Vagina (tissue), 2 donors: ENCODE data around the gene VPS72. TPM values are rescaled to one million over a fixed set of nuclear protein-coding genes. Genes with fewer than 3 reads are reported as not detected.
"Not testable (repeated sequence)": the region's sequence is repeated elsewhere in the genome, so short reads cannot be mapped to it uniquely, and the experiment has no call there.

ENCODE experiments used
- DNase-seq, 2 donors: peaks; one replicate each; pipeline ENCODE4 v3.0.0-alpha.2; 2017; ENCODE audit errors: extremely low spot score in 2 of 2
- H3K27ac ChIP-seq: fragments of 200-600 bp; sonication (generic); one replicate; pipeline ENCODE4 v1.5.1; 2019
- H3K27me3 ChIP-seq: fragments of 200-600 bp; sonication (generic); one replicate; pipeline ENCODE4 v1.5.1; 2019
- H3K36me3 ChIP-seq, 2 donors: fragments of 200-600 bp; sonication (generic); one replicate each; pipeline ENCODE4 v1.5.1; 2017 to 2019
- H3K4me1 ChIP-seq: fragments of 200-600 bp; sonication (generic); one replicate; pipeline ENCODE4 v1.5.1; 2019
- H3K4me3 ChIP-seq, 2 donors: fragments of 200-600 bp; sonication (generic); 1 replicate in 1 of 2; 2 replicates in 1 of 2; pipeline ENCODE4 v1.5.1; 2016 to 2019
- H3K9me3 ChIP-seq: fragments of 200-600 bp; sonication (generic); one replicate; pipeline ENCODE4 v1.5.1; 2019
- POLR2A ChIP-seq, 2 donors: fragments of 450-650 bp; IDR thresholded peaks; one replicate each; pipeline ENCODE4 v1.6.1; 2017; ENCODE audit warnings: antibody characterized with exemption in 2 of 2, mild to moderate bottlenecking in 2 of 2, moderate library complexity in 2 of 2
- POLR2AphosphoS5 ChIP-seq, 2 donors: sonication (generic); formaldehyde crosslinking; IDR thresholded peaks; one replicate each; pipeline ENCODE4 v1.9.0; 2017; ENCODE audit warnings: antibody characterized with exemption in 2 of 2, mild to moderate bottlenecking in 2 of 2, low read depth in 1 of 2; ENCODE audit not compliant: insufficient read depth in 1 of 2
- intact Hi-C: fragments of 100-400 bp; cut with DNase I; formaldehyde crosslinking; loops from one replicate; pipeline ENCODE4 v1.15.1; 2023
- total RNA-seq: library from RNA; depleted of rRNA; stranded (reverse); fragments of >200 nt; gene quantifications from one replicate; pipeline ENCODE4 v1.2.3, GENCODE V29; 2016
- TF ChIP-seq, protein P1 (sequence below), 3 experiments: fragments of 450-650 bp in 2 of 3; fragments of 200-600 bp in 1 of 3; sonication (generic) in 1 of 3; IDR thresholded peaks; one replicate each; pipeline ENCODE4 v1.5.1; 2017 to 2019; ENCODE audit warnings: antibody characterized with exemption in 3 of 3, mild to moderate bottlenecking in 2 of 3, moderate library complexity in 2 of 3

The VPS72 gene
- total RNA-seq, 1 donor from 2014 or later, result 17.2 TPM

- no peaks in the 10 kb centered on the region for H3K9me3 ChIP-seq
- DNase-seq, result peak; percentile 97 to 99
- intact Hi-C loops, result loop anchor here (2.0 kb wide), 1 partner anchor 54 kb away; no protein-coding TSS in a partner anchor
- H3K36me3 ChIP-seq, result peaks cover 0 to 13% of the 10 kb centered on the region in 2 donors
- H3K27ac ChIP-seq, result peak within 1 kb of the TSS; percentile 88
- peak; percentile 97 for TF ChIP-seq POLR2AphosphoS5 (IDR thresholded peaks at IDR 0.05; ENCODE audit: insufficient read depth in 1 of 2, low read depth in 1 of 2)
- peak in 1 of 2 donors; percentile 78 for TF ChIP-seq POLR2A (IDR thresholded peaks at IDR 0.05)
- TF ChIP-seq, protein P1, sequence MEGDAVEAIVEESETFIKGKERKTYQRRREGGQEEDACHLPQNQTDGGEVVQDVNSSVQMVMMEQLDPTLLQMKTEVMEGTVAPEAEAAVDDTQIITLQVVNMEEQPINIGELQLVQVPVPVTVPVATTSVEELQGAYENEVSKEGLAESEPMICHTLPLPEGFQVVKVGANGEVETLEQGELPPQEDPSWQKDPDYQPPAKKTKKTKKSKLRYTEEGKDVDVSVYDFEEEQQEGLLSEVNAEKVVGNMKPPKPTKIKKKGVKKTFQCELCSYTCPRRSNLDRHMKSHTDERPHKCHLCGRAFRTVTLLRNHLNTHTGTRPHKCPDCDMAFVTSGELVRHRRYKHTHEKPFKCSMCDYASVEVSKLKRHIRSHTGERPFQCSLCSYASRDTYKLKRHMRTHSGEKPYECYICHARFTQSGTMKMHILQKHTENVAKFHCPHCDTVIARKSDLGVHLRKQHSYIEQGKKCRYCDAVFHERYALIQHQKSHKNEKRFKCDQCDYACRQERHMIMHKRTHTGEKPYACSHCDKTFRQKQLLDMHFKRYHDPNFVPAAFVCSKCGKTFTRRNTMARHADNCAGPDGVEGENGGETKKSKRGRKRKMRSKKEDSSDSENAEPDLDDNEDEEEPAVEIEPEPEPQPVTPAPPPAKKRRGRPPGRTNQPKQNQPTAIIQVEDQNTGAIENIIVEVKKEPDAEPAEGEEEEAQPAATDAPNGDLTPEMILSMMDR (IDR thresholded peaks at IDR 0.05), result no peak
- peaks cover 52% of the 10 kb centered on the region for H3K4me1 ChIP-seq
- H3K27me3 ChIP-seq, result no peaks in the 10 kb centered on the region
- peak within 1 kb of the TSS; percentile 77 to 93 for H3K4me3 ChIP-seq
Observed at GRCh38 chr1:151198254-151199127, 8.5 kb upstream of the VPS72 start, which contains the start of gene PIP5K1A. Gene PIP5K1A, plus strand, starts transcription at chr1:151198552. Its CDS starts 445 bp downstream, at chr1:151198997.

- no peak for DNase-seq
- peaks cover 0 to 6% of the 10 kb centered on the region in 2 donors for H3K36me3 ChIP-seq
- H3K27me3 ChIP-seq, result no peaks in the 10 kb centered on the region
- intact Hi-C loops, result loop anchor here (2.0 kb wide), 1 partner anchor 55 kb away; no protein-coding TSS in a partner anchor
- H3K9me3 ChIP-seq, result no peaks in the 10 kb centered on the region
- peak overlapping the region; percentile 88 for H3K27ac ChIP-seq
- peaks cover 46% of the 10 kb centered on the region for H3K4me1 ChIP-seq
- peak overlapping the region; percentile 77 to 93 for H3K4me3 ChIP-seq
- TF ChIP-seq POLR2AphosphoS5 (IDR thresholded peaks at IDR 0.05; ENCODE audit: insufficient read depth in 1 of 2, low read depth in 1 of 2), result no peak
Observed at GRCh38 chr1:151197863-151198253, 7.9 kb upstream of the VPS72 start.

DNA sequence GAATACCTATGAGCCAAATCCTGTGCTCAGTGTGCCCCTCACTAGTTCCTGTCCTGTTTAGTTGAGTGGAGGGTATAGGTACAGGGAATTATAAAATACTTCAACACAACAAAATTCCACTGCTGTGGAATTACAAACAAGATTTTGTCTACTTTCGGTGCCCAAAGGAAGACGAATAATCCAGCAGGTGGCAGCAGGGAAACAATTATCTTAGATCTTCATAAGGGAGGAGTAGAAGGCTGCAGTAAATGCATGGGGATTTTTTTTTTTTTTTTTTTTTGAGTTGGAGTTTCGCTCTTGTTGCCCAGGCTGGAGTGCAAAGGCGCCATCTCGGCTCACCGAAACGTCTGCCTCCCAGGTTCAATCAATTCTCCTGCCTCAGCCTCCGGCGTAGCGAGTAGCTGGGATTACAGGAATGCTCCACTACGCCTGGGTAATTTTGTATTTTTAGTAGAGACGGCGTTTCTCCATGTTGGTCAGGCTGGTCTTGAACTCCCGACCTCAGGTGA lies 6.3 kb upstream of the VPS72 start:
- Histone ChIP-seq H3K36me3 (no peaks in the 10 kb centered on the region), H3K4me1 (peaks cover 33% of the 10 kb centered on the region), H3K27ac (peak overlapping the region; percentile 65), H3K27me3 (no peaks in the 10 kb centered on the region), H3K9me3 (no peaks in the 10 kb centered on the region), H3K4me3 (peak overlapping the region in 1 of 2 donors; percentile 24)
- intact Hi-C loops, result no loop called here
- DNase-seq, result no peak
- TF ChIP-seq, protein P1 (IDR thresholded peaks at IDR 0.05), result peak in 2 of 3 experiments; percentile 26 to 42
- TF ChIP-seq POLR2A (IDR thresholded peaks at IDR 0.05), result no peak
- peak in 1 of 2 donors; percentile 74 for TF ChIP-seq POLR2AphosphoS5 (IDR thresholded peaks at IDR 0.05; ENCODE audit: insufficient read depth in 1 of 2, low read depth in 1 of 2)

GRCh38 chr1:151194894-151195594 lies 5.0 kb upstream of the VPS72 start:
- intact Hi-C loops, H3K27me3 ChIP-seq, H3K36me3 ChIP-seq, H3K9me3 ChIP-seq: not testable (repeated sequence)
- peak in 1 of 2 donors; percentile 92 for DNase-seq
- peak overlapping the region; percentile 65 for H3K27ac ChIP-seq
- peak in 1 of 2 donors; percentile 72 for TF ChIP-seq POLR2AphosphoS5 (IDR thresholded peaks at IDR 0.05; ENCODE audit: insufficient read depth in 1 of 2, low read depth in 1 of 2)
- H3K4me1 ChIP-seq, result peaks cover 26% of the 10 kb centered on the region
- H3K4me3 ChIP-seq, result peak overlapping the region in 1 of 2 donors; percentile 24

DNA sequence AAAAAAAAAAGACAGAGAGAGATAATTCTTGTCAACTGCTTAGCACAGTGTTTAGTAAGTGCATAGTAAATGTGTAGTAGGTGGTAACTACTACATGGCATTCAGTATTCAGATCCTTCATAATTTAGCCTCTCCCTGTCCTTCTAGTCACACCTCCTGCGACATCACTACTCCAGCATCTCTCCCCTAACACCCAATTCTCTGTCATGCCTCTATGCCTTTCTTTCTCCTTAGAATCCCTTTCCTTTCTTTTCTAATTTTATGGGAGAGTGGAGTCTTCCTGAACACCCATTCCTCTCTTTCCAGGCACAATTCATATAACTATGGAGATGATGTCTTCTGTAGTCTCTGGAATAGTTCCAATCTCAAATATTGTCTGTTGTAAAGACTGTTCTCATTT lies 3.9 kb upstream of the VPS72 start:
- intact Hi-C loops, result no loop called here
- Histone ChIP-seq H3K4me1 (peaks cover 23% of the 10 kb centered on the region), H3K27ac (no peak overlapping the region)

More for the DNA sequence above, 3.9 kb upstream of the VPS72 start:
- no peak for DNase-seq
- Histone ChIP-seq H3K9me3 (no peaks in the 10 kb centered on the region), H3K27me3 (no peaks in the 10 kb centered on the region), H3K4me3 (no peak overlapping the region), H3K36me3 (no peaks in the 10 kb centered on the region)
- TF ChIP-seq POLR2AphosphoS5 (IDR thresholded peaks at IDR 0.05; ENCODE audit: insufficient read depth in 1 of 2, low read depth in 1 of 2) (no peak), POLR2A (IDR thresholded peaks at IDR 0.05) (no peak)
- TF ChIP-seq, protein P1 (IDR thresholded peaks at IDR 0.05), result no peak
